Neuronal stem cell (in vitro differentiated cells): ENCODE results near the gene PPARGC1A.

Experiments
- DNase-seq: peaks from one replicate; pipeline ENCODE4 v3.0.0-alpha.2; 2013; ENCODE audit warnings: low spot score
- H2AFZ ChIP-seq: one replicate; pipeline ENCODE4 v1.6.1; 2013; ENCODE audit warnings: mild to moderate bottlenecking, low read length, inconsistent platforms
- H2AK5ac ChIP-seq: 2 replicates; pipeline ENCODE4 v1.6.1; 2013; ENCODE audit warnings: low read depth, mild to moderate bottlenecking, inconsistent platforms, low read length, moderate library complexity, mixed read lengths
- H2BK120ac ChIP-seq: 2 replicates; pipeline ENCODE4 v1.6.1; 2013; ENCODE audit warnings: low read depth, mild to moderate bottlenecking, inconsistent platforms, low read length, moderate library complexity, mixed read lengths
- H2BK12ac ChIP-seq: one replicate; pipeline ENCODE4 v1.6.1; 2013; ENCODE audit warnings: low read length, inconsistent platforms
- H2BK15ac ChIP-seq: 2 replicates; pipeline ENCODE4 v1.6.1; 2013; ENCODE audit warnings: mild to moderate bottlenecking, low read length, inconsistent platforms, mixed read lengths
- H2BK5ac ChIP-seq: one replicate; pipeline ENCODE4 v1.6.1; 2013; ENCODE audit warnings: inconsistent platforms, mild to moderate bottlenecking, low read length, moderate library complexity
- H3K14ac ChIP-seq: one replicate; pipeline ENCODE4 v1.6.1; 2013; ENCODE audit warnings: low read length, inconsistent platforms
- H3K18ac ChIP-seq: 2 replicates; pipeline ENCODE4 v1.6.1; 2013; ENCODE audit warnings: low read length, inconsistent platforms
- H3K23ac ChIP-seq: 2 replicates; pipeline ENCODE4 v1.6.1; 2013; ENCODE audit warnings: low read depth, mild to moderate bottlenecking, mixed read lengths, low read length, inconsistent platforms; ENCODE audit not compliant: poor library complexity
- H3K27ac ChIP-seq: replicated peaks from 3 replicates; pipeline ENCODE4 v1.5.1; 2013; ENCODE audit warnings: low read length, inconsistent platforms
- H3K27me3 ChIP-seq, 3 experiments: 2 replicates each; pipeline ENCODE4 v1.6.1; 2013; ENCODE audit warnings: low read length in 3 of 3, mild to moderate bottlenecking in 2 of 3, inconsistent platforms in 1 of 3, low read depth in 1 of 3, mixed read lengths in 1 of 3, moderate library complexity in 1 of 3; ENCODE audit not compliant: control insufficient read depth in 3 of 3, insufficient read depth in 3 of 3
- H3K36me3 ChIP-seq, 2 donors: replicated peaks in 1 of 2; 2 replicates each; pipeline ENCODE4 v1.6.1; 2013; ENCODE audit warnings: low read length in 2 of 2; ENCODE audit not compliant: control insufficient read depth in 2 of 2, insufficient read depth in 2 of 2
- H3K4ac ChIP-seq: 2 replicates; pipeline ENCODE4 v1.6.1; 2013; ENCODE audit warnings: inconsistent platforms, mild to moderate bottlenecking, low read length, moderate library complexity
- H3K4me1 ChIP-seq, 2 donors: 1 replicate in 1 of 2; 2 replicates in 1 of 2; pipeline ENCODE4 v1.6.1; 2013; ENCODE audit warnings: low read length in 2 of 2, low read depth in 1 of 2; ENCODE audit not compliant: control insufficient read depth in 2 of 2, insufficient read depth in 1 of 2
- H3K4me2 ChIP-seq: one replicate; pipeline ENCODE4 v1.6.1; 2013; ENCODE audit warnings: mild to moderate bottlenecking, low read length, inconsistent platforms; ENCODE audit not compliant: insufficient read depth, poor library complexity, severe bottlenecking
- H3K4me3 ChIP-seq, 2 donors: 2 replicates each; pipeline ENCODE4 v1.5.1; 2013; ENCODE audit warnings: low read length in 2 of 2, mild to moderate bottlenecking in 2 of 2, inconsistent platforms in 1 of 2, moderate library complexity in 1 of 2
- H3K79me1 ChIP-seq: one replicate; pipeline ENCODE4 v1.6.1; 2013; ENCODE audit warnings: low read depth, mild to moderate bottlenecking, inconsistent platforms, low read length, moderate library complexity
- H3K9ac ChIP-seq: one replicate; pipeline ENCODE4 v1.6.1; 2013; ENCODE audit warnings: mild to moderate bottlenecking, low read depth, low read length, inconsistent platforms; ENCODE audit not compliant: poor library complexity
- H3K9me3 ChIP-seq, 2 donors: replicated peaks in 1 of 2; 2 replicates each; pipeline versions ENCODE3 to v1.6.1; 2013; ENCODE audit warnings: low read length in 2 of 2, mild to moderate bottlenecking in 2 of 2, inconsistent platforms in 1 of 2, low read depth in 1 of 2, mixed read lengths in 1 of 2, moderate library complexity in 1 of 2; ENCODE audit not compliant: control insufficient read depth in 2 of 2, insufficient read depth in 1 of 2
- H4K8ac ChIP-seq: one replicate; pipeline ENCODE4 v1.6.1; 2013; ENCODE audit warnings: low read depth, mild to moderate bottlenecking, inconsistent platforms, low read length, moderate library complexity
- H4K91ac ChIP-seq: one replicate; pipeline ENCODE4 v1.6.1; 2013; ENCODE audit warnings: low read length, low read depth, mild to moderate bottlenecking, inconsistent platforms; ENCODE audit not compliant: poor library complexity
- WGBS, 2 donors: extraction: QIAGEN DNeasy Blood & Tissue Kit; methylation state at CpG; one replicate each; pipeline ENCODE4 v1.1.7; 2013; ENCODE audit warnings: missing lambda C conversion rate in 2 of 2, mixed read lengths in 1 of 2; ENCODE audit not compliant: insufficient read length in 2 of 2, insufficient replicate concordance in 1 of 2; ENCODE audit errors: extremely low coverage in 2 of 2; 5-methylcytosine and 5-hydroxymethylcytosine counted together

PPARGC1A gene

DNA sequence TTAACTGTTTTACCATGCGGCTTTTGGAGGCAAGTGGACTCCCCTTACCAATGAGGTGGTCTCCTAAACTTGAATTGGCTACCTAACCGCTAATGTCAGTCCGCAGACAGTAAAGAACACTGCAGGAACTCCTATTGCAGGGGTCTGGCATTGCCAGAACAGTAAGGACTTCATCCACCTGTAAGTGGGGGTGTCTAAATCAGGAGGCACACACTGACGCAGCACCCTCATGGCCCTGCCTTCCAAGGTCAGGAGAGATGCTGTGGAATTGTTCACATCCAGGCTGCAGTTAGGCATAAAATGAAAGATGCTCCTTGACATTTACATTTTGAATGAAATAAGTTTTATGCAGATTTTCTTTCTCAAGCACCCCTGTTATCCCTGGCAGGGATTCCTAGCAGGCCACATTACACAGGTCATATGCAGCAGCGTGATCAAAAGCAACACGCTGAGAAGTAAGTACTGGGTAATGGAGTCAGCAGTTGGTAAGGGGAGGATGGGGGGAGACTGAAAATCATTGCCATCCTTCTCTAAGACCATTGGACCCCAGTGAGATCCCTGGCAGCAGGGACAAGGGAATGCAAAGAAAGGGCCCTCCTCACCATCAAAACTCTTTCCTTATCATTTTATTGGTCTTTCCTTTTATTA lies 3.8 kb downstream of the PPARGC1A start:
- Histone ChIP-seq H3K14ac (no peak overlapping the region), H2BK12ac (no peak overlapping the region), H3K23ac (no peak overlapping the region), H2BK15ac (no peak overlapping the region), H3K4me1 (peaks cover 6 to 12% of the 10 kb centered on the region in 2 donors), H2BK120ac (no peak overlapping the region), H2AK5ac (no peak overlapping the region), H3K36me3 (no peaks in the 10 kb centered on the region), H2AFZ (no peak overlapping the region), H3K4me2 (no peak overlapping the region), H3K4ac (no peak overlapping the region), H3K9me3 (no peaks in the 10 kb centered on the region), H3K18ac (no peak overlapping the region), H3K27me3 (no peaks in the 10 kb centered on the region), H3K9ac (no peak overlapping the region), H4K8ac (no peak overlapping the region), H3K27ac (no peak overlapping the region), H3K79me1 (no peaks in the 10 kb centered on the region), H4K91ac (no peak overlapping the region), H3K4me3 (no peak overlapping the region), H2BK5ac (no peak overlapping the region)
- no peak for DNase-seq
- WGBS, 2 donors = no CpG with 5 or more reads among the region's 6 CpGs

DNA sequence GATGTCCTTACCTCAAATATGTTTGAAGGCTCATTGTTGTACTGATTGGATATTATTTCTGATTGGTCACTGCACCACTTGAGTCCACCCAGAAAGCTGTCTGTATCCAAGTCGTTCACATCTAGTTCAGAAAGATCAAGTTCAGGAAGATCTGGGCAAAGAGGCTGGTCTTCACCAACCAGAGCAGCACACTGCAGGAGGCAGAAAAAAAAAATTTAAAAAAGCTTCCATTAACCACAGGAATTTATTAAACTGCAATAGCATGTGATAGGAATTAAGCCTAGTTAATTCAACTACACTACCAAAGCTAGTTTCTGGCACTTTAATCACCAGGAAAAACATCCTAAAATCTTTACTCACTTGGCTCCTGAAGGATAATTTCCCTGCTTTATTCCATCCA lies 5.1 kb downstream of the PPARGC1A start:
- Histone ChIP-seq H3K9ac (no peak overlapping the region), H2BK5ac (no peak overlapping the region), H3K36me3 (no peaks in the 10 kb centered on the region), H4K8ac (no peak overlapping the region), H3K4ac (no peak overlapping the region), H3K4me2 (no peak overlapping the region), H3K27ac (no peak overlapping the region), H2BK12ac (no peak overlapping the region), H2AK5ac (no peak overlapping the region), H2BK15ac (no peak overlapping the region), H3K4me3 (no peak overlapping the region), H3K14ac (no peak overlapping the region), H3K9me3 (no peaks in the 10 kb centered on the region), H2BK120ac (no peak overlapping the region), H3K18ac (no peak overlapping the region), H4K91ac (no peak overlapping the region), H3K27me3 (no peaks in the 10 kb centered on the region), H3K4me1 (peaks cover 3 to 12% of the 10 kb centered on the region in 2 donors), H3K23ac (no peak overlapping the region), H2AFZ (no peak overlapping the region), H3K79me1 (no peaks in the 10 kb centered on the region)
- no peak for DNase-seq
- WGBS, 2 donors = no CpG with 5 or more reads among the region's 1 CpG

DNA sequence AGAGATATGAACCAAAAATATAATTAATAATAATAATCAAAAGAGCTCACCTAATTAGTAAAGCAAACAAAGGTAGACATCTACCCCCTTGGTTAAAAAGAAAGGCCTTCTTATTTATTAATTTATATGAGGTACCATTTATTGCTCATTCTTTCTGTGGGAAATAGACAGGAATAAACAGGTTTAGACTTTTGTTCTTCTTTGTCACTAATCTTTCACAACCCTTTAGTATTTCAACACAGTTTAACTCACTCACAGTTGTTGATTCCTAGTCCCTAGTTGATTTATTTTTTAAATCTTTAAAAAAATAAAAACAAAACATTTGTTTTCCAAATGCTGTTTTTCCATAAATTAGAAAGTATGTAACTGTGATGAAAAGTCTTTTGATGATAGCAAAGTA lies 5.6 kb downstream of the PPARGC1A start:
- Histone ChIP-seq H2AK5ac (no peak overlapping the region), H2BK15ac (no peak overlapping the region), H2AFZ (no peak overlapping the region), H3K4ac (no peak overlapping the region), H2BK120ac (no peak overlapping the region), H3K36me3 (no peaks in the 10 kb centered on the region), H4K8ac (no peak overlapping the region), H3K4me3 (no peak overlapping the region), H2BK5ac (no peak overlapping the region), H3K4me1 (peaks cover 2 to 11% of the 10 kb centered on the region in 2 donors), H3K79me1 (no peaks in the 10 kb centered on the region), H3K4me2 (no peak overlapping the region), H3K9me3 (no peaks in the 10 kb centered on the region), H3K9ac (no peak overlapping the region), H2BK12ac (no peak overlapping the region), H3K23ac (no peak overlapping the region), H4K91ac (no peak overlapping the region), H3K27me3 (no peaks in the 10 kb centered on the region), H3K27ac (no peak overlapping the region), H3K14ac (no peak overlapping the region), H3K18ac (no peak overlapping the region)
- no peak for DNase-seq

DNA sequence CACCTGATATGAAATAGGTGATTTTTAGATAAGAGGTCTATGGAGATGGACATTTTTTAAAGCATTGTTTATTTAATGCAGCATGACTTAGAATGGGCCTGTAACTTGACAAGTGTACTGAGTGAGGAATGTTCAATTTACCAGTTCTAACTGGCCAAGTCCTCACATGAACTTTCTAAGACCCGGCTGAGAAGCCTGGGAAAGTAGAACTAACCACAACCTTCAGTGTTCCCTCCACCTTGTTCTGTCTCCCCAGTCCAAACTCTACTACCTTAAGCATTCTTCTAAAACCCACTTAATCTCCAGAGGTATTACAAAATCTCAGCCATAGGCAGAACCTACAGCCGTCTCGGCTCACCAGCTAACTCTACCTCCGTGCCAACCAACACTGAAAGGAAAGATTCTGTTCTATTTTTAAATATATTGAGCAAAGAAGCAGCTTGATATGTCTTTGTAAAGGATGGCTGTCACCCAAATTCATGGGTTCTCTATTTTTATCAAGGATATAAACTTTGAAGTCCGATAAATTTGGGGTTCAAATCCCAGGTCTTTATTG lies 6.8 kb downstream of the PPARGC1A start:
- Histone ChIP-seq H3K4me2 (no peak overlapping the region), H3K27ac (no peak overlapping the region), H2AK5ac (no peak overlapping the region), H3K18ac (no peak overlapping the region), H4K91ac (no peak overlapping the region), H3K4me3 (no peak overlapping the region), H2BK5ac (no peak overlapping the region), H3K79me1 (no peaks in the 10 kb centered on the region), H3K4me1 (peaks cover 1 to 11% of the 10 kb centered on the region in 2 donors), H3K9me3 (no peaks in the 10 kb centered on the region), H3K36me3 (no peaks in the 10 kb centered on the region), H4K8ac (no peak overlapping the region), H2BK12ac (no peak overlapping the region), H3K23ac (no peak overlapping the region), H2AFZ (no peak overlapping the region), H3K9ac (no peak overlapping the region), H3K27me3 (no peaks in the 10 kb centered on the region), H3K4ac (no peak overlapping the region), H2BK120ac (no peak overlapping the region), H2BK15ac (no peak overlapping the region), H3K14ac (no peak overlapping the region)
- no peak for DNase-seq
- WGBS, 2 donors = no CpG with 5 or more reads among the region's 5 CpGs
